Measurements from ENCODE around the gene TOB1.

GRCh38 chr17:50848711-50849110, 17.4 kb downstream of the TOB1 start:
- TF ChIP-seq CTCF (IDR thresholded peaks at IDR 0.05): no peak
- no peak for TF ChIP-seq POLR2A (IDR thresholded peaks at IDR 0.05)
